ENCODE measurements around the gene LONRF2.

Gene LONRF2

DNA sequence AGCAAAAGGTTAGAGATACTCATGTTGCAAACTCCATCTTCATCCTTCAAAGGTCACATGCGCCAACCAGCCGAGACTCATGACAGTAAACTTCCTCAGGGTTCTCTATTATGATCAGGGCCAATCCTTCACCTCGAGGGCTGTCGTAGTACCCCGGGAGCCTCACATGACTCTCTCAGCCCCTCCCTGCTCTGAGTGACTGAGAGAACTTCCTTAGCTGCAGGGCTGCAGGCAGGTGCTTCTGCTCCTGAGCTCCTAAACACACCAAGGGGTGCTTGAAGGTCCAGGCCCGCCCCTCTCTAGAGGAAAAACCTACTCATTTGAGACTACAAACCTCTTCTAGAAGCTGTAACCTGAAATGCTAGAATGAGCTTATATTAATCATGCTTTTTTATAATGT is 48.2 kb downstream of the LONRF2 start:
- no peak for DNase-seq

DNA sequence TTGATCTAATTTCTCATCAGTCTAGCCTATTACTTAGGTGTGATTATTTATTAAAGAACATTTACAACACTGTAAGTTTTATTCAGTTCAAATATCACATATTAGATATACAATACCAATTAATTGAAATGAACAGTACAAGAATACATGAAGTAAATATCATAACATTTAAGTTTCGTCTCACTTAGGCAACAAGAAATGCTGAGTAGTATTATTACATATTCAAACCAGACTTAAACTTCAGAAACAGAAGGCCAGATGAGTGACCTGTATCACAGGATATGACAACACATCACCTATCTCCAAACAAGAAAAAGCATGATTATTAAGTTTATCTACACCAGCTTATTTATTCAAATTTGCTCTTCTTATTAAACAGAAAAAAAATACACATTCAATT is 48.9 kb downstream of the LONRF2 start:
- no peak for DNase-seq

DNA sequence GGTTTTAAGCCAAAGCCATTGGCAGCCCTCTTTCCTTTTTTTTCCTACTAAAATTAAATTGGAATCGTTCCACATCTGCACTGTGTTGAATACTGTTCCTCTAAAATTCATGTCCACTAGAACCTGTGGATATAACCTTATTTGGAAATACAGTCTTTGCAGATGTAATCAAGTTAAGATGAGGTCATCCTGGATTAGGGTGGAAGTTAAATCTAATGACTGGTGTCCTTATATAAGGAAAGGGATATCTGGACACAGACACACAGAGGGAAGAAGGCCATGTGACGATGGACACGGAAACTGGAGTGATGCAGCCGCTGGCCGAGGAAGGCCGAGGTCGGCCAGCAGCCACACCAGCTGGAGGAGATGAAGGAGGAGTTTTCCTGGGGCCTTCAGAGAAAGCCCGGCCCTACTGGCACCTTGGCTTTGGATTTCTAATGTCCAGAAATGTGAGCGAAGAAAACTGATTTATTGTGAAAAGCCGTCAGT is 49.4 kb downstream of the LONRF2 start:
- no peak for DNase-seq

DNA sequence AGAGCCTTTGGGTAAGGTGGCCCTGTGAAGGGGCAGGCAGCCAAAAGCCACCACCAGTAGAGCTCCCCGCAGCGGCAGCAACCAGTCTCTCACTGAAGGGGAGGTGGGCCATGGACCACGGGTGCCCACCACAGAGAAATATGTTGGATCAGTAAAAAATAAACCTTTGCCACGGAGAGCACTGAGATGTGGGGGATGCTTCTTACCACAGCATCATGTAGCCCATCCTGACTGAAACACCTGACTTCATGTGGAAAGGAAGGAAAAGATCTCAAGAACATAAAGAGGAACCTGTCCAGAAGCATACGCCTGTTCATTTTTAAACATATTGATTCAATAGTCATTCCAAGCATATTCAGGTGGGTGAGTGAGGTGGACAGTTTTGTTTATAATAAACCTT is 51.1 kb downstream of the LONRF2 start:
- DNase-seq, result no peak

DNA sequence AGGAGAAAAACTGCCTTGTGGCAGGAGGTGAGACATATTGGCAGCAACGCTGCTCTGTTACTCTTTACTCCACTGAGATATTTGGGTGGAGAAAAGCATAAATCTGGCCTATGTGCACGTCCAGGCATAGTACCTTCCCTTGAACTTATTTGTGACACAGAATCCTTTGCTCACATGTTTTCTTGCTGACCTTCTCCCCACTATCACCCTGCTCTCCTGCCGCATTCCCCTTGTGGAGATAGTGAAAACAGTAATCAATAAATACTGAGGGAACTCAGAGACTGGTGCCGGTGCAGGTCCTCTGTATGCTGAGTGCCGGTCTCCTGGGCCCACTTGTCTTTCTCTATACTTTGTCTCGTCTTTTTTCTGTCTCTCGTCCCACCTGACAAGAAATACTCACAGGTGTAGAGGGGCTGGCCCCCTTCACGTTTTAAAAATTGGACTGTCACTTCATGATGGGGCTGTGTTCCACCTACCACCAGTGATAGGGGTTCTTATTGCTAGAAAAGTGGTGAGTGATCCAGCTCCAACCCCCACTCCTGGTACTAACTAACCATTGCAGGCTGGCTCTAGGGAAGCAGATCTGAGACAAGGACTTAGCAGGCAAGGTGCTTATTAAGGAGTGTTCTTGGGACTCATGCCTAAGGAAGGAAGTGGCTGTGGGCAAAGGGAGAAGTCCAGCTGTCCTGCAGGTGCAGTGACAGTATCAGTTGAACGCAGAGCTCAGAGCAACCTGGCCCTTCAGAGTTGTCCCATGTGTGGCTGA is 51.7 kb downstream of the LONRF2 start:
- no peak for DNase-seq

DNA sequence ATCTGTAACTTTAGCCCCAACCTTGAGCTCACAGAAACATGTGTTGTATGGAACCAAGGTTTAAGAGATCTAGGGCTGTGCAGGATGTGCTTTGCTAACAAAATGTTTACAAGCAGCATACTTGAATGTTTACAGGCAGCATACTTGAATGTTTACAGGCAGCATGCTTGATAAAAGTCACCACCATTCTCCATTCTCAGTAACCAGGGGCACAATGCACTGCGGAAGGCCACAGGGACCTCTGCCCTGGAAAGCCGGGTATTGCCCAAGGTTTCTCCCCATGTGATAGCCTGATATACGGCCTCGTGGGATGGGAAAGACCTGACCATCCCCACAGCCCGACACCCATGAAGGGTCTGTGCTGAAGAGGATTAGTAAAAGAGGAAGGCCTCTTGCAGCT is 52.4 kb downstream of the LONRF2 start:
- DNase-seq, result no peak

DNA sequence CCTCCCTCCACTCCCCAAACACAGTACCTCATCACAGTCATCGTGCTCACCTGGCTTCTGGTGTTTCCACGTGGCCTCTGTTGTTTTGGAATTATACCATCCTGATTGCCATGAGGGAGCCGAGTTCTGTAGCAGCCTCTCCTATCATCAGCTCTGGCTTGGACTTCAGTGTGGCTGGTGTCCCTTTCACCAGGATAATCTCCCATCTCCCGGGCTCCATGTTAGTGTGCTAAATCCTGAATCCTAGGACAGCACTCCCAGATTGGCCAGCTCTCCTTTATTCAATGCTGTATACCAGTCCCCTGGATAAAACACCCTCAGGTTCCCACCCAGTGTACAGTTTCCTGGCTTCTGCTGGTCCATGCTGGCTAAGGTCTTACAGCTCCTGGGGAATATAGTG is 53.3 kb downstream of the LONRF2 start:
- DNase-seq, result no peak

DNA sequence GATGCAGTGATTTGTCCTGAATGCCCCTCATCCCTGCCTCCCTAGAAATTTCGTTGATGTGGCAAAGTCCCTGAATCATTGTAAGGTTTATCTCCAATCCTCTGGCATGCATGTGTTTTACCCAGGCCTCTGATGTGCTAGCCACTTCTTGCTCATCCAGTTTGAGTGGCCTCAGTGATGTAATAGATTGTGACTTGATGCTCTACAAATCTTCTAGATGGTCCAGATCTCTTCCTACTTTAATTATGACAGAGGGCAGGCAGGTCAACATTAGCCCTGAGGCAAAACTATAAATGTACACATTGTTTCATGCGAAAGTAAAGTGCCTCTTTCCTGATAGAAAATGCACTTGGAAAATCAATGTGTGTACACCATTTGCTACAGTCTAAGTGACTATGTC is 54.5 kb downstream of the LONRF2 start:
- no peak for DNase-seq

DNA sequence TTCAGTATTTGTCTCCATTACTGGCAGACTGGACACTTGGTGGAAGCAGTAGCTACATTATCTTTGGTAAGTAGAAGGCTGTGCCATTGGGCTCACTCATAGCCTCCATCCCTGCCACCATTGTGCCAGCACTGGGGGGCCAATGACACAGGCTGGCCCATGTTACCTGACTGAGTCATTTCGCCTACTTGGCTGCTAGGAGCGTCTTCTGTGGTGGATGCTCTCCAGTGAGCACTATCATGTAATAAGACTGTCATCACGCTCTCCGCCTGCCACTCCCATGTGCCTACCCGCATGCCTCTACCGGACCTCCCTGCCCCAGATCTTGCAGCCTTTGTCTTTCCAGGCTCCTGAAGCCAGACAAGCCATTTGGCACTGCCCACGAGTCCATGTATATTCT is 56.2 kb downstream of the LONRF2 start:
- DNase-seq, result no peak

DNA sequence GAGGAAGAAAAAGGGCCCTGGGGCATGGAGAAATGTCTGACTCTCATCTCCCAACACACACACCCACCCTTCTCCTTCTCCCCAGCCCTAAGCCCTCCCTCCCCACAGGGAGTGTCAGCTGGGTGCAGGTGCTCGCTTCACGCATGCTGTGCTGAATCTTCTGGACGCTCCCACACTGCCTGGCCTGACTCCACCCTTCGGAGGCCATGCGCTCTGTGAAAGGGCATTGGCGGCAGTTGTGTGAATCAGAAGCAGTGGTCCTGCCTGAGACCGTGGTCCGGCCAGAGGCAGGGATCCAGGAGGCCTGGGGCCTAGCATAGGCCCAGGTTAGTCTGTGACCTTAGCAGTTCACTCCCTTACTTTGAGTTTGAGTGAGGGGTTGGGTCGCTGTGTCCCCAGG is 57.1 kb downstream of the LONRF2 start:
- no peak for DNase-seq

DNA sequence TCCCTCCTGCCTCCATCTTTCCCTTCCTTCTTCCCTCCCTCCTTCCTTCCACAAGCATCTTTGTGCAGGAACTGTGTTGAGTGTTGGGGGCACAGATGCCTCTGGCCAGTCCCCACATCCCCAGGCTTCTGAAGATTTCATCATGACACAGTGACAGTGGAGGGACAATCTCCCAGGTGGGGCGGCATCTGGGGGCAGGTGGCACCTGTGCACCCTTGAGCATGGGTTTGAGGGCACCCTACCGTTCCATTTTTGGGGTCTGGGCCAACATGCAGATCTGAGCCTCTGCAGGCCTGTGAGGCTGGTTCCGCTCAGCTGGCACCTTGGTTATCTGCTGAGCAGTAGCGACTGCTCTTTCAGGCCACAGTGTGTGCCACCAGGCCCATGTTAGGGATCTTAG is 57.6 kb downstream of the LONRF2 start:
- no peak for DNase-seq

DNA sequence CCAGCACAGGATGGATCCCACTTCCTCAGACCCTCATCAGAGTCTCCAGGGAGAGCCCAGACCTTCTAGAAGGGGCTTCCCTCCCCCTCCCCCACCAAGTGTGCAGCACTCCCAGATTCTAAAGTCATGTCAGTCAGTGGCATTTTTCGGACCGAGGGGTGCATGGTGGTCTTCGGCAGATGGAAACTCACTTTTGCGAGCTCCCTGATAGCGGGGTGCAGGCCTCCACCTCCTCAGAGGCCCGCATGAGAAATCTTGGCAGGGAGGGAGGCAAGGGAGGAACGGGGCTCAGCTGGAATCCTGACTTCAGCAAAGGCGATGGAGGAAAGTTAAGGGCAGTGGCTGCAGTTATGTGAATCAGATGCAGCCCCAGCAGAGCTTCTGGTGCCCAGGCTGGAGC is 58.2 kb downstream of the LONRF2 start:
- no peak for DNase-seq

DNA sequence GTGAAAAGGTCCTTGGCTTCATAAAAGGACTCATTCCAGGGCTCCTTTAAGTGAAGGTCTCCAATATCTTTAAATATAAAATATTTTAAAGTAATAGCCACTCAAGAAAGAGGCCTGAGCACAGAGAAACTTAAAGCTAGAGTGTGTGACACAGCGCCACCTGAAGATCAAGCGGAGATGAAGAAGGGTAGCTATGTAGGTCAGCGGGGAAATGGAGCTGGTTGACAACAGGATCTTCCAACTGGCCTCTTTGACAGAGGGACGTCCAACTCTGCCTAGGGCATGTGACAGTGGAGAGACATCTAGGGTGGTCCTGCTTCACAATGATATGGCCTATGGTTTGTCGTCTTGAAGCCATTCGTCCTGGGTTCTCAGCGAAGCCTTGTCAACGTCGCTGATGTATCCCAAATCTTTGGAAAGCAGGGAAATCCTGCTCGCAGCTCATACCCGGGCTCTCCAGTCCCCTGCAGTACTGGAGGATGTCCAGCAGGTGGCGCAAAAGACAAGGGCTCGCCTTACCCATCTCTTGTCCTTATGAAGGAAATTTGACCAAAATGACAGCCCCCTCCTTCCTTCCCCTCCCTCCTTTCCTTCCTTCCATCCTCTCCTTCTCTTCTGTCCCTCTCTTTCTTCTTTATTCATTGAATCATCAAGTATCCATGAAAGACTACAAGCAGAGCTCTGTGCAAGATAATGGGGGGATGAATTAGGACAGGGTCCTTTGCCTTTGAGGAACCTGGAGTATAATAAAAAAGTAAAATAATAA is 59.6 kb downstream of the LONRF2 start:
- DNase-seq, result peak; percentile 38

DNA sequence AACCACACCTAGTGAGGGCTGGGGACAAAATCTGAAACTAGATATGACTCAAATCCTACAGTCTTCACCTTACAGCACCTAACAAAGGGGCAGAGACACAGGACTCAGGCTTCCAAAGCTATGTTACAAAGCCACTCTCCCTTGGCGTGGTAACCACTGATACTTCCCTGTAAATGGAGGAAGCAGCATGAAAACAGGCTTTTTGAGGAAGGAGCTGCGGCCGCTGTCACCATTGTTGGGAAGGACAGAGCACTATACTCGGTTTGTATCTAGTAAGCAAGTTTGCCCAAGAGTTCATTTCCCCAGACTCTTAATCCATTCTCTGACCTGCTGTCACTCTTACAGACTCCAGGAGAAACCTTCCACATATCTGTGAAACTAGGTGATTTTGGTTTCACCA is 60.3 kb downstream of the LONRF2 start:
- no peak for DNase-seq

DNA sequence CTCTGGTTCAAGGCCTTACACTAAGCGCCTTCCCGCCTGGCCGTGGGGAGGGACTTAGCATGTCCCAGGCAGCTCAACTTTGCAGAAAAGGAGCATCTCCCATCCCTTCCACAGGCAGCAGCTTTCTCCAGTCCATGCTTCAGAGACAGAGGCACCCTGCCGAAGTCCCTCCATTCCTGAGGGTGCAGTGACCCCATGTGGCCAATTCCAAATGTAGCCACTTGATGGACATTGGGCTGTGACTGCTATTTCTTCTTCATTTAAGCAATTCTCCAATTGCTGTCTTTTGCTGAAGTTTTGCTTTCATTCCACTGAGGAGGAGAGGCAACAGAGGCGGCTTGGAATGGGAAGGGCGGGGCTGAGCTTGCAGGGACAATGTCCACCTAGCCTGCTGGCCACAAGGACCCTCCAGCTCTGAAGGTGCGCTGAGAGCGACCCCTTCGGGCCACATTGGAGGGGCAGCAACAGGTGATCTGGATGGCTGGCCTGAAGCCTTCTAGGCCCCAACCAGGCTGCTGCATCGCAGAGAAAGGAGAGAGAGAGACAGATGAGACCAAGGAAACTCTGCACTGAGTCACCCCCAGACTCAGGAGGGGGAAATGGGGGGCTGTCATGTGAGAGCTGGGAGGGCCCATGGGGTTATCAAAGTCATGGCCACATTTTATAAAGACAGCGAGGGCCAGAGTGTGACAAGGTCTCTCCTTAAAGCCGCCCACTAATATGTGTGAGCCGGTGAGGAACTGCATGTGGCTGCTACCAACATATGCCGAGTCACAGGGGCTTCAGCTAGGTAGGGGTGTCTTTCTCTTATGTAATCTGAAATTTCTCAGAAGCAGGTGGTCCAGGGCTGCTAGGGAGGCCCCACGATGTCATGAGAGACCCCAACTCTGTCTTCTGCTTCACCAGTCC is 61.3 kb downstream of the LONRF2 start:
- no peak for DNase-seq

DNA sequence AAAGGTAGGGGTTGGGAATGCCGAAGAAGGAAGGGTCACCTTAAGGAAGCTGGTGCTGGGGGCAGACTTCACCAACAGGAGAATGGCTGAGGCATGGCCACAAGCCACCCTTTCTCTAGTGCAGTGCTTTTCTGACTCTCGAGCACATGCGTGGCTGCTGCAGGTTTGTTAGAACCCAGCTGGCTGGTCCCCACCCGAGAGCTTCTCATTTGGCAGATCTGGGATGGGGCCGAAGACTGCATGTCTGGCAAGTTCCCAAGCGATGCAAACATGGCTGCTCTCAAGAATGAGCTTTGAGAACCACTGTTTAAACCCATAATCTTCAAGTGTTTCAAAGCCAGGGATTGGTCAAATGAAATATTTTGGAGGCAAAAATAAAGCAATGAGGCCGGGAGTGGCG is 63.2 kb downstream of the LONRF2 start:
- no peak for DNase-seq

DNA sequence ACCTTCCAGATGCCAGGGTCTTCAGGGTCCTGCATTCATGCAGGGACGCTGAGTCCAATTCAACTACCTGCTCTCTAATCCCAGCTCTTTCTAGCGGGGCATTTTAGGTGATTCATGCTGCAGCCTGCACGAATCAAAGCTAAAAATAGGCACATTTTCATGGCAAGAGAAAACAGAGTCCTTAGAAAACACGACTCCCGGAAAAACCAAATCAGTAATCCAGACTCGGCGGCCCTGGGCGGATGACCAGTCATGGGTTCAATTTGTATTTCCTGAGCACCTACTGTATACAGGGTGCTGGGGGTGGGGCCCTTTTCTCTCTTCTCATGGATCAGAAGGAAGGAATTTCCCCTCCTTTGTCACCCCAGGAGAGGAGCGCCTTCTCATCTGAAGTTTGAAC is 64.4 kb downstream of the LONRF2 start:
- no peak for DNase-seq

DNA sequence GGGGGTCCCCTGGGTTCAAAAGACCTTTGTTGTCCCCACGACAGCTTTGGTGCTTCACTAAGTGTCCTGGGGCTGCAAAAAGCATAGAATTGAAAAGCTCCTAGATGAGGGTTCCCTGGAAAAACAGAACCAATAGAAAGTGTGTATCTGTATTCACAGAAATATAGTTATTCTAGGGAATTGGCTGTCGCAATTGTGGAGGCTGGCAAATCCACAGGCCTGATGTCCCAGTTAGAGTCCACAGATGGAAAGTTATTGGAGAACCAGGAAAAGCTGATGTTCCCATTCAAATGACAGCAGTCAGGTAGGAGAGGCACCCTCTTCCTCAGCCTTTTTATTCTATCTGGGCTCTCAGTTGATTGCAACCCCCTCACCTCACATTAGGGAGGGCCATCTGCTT is 65.5 kb downstream of the LONRF2 start:
- no peak for DNase-seq

DNA sequence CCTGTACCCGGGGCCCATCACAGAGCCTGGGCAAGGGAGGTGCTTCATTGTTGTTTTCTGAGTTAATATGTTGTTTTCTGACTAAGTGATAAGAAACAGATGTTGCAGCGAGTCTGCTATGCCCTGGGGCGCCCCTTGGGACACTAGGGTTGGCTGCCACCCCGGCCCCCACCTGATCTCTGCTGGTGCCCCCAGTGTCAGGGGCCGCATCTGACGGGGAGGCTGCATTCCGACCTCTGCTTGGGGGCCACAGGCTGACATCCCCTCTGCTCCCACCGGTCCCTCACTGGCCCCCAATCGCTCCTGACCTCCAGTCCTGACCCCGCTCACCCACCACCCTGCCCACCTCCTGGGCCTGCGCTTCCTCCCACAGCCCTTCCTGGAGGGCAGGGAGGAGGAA is 65.9 kb downstream of the LONRF2 start:
- DNase-seq, result no peak

DNA sequence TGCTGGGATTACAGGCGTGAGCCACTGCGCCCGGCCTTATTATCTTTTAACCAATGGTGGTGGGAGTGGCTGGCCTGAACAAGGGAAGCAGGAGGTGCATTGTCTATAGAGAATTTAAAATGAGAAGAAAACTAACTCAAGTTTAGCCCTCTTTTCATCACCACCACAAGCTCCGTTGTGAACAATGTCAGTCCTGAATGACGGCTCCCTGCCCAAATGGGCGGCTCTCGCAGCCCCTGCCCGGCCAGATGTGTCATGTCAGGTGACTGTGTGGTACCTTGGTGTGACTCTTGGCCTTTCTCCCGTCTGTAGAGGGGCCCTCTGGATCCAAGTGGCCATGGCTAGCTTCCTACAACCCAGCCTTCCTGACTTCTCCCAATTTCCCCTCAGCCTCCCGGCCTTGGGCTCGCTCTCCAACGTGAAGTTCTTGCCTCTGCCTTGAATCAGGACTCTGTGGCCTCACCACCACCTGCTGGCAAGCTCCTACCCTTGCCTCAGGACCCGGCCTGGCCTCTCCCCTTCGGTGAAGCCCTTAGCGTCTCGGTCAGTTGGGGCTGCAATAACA is 67.6 kb downstream of the LONRF2 start:
- no peak for DNase-seq

DNA sequence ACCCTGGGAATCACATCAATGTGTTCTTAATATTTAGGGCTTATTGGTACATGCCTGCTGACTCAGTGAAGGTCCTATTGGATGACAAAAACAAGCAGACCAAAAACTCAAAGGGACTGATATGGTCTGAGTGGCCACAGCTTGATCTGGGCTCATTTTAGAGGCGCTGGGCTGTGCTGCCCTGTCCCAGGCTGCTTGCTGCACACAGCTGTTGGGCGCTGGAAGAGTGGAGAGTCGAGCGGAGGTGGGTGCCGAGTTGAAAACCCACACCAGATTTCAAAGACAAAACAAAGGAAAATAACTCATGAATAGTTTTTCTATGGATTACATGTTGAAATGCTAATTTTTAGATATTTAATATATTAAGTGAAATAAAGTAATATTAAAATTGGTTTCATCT is 68.5 kb downstream of the LONRF2 start:
- no peak for DNase-seq

DNA sequence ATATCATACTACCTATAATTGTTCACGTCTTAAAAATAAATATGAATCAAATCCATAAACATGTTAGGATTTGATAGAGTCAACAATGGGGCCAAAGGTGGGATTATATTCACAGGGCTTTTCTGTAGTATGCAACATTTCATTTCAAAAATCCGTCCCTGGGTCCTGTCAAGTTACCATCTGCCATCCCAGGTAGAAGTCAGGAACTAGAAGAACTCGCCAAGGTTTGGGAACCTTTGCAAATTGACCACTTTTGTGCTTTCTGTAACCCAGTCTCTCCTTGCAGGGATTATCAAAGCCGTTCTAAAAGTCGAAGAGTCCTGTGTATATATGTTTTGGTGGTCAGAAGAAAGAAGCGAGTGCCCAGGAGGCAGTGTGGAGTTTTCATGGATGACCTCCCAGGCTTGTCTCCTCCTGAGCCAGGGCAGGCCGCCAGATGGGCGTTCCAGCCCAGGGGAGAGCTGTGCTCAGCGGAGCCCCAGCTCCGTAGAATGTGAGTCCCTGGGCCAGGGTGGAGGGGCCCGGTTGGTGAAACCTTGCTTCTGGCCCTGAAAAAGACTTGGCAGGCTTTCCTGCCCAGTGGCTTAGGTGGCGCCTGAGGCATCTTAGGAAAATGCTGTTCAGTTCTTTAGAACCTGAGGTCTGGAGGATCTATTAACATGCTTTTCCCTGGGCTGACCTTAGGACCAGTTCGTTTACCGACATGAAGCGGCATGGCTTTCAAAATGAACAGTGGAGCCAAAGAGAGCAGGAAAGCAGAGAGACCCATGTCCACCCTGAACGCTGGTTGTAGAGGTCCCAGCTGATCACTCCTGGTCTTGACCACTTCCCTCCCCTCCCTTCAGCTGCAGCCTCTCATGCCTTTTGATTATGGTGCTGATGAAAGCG is 69.2 kb downstream of the LONRF2 start:
- no peak for DNase-seq

Data from effector CD4-positive, alpha-beta T cell (primary cell).